ENCODE results near the gene SMG7. TPM values are rescaled to one million over a fixed set of nuclear protein-coding genes. Genes with fewer than 3 reads are reported as not detected.

SMG7 gene
- polyA plus RNA-seq, 10 donors, result 27.1 to 45.6 (median 36.8) TPM

- no peak for DNase-seq
Measured at GRCh38 chr1:183512450-183512849, 40.2 kb downstream of the SMG7 start.

GRCh38 chr1:183514235-183514634, 41.9 kb downstream of the SMG7 start:
- DNase-seq, result no peak

- peak in 1 of 3 donors; percentile 40 for DNase-seq
Measured at GRCh38 chr1:183515002-183515689, 42.8 kb downstream of the SMG7 start.

GRCh38 chr1:183516725-183517124, 44.4 kb downstream of the SMG7 start:
- no peak for DNase-seq

- DNase-seq, result no peak
Measured at GRCh38 chr1:183517401-183517800, 45.1 kb downstream of the SMG7 start.

- no peak for DNase-seq
Measured at GRCh38 chr1:183520379-183520778, 48.1 kb downstream of the SMG7 start.

- DNase-seq, result no peak
Measured at GRCh38 chr1:183522104-183522503, 49.8 kb downstream of the SMG7 start.

- DNase-seq, result no peak
Measured at GRCh38 chr1:183528577-183528976, 56.3 kb downstream of the SMG7 start.

- no peak for DNase-seq
Measured at GRCh38 chr1:183533617-183534174, 61.4 kb downstream of the SMG7 start.

- no peak for DNase-seq
Measured at GRCh38 chr1:183537405-183537804, 65.1 kb downstream of the SMG7 start.

GRCh38 chr1:183543619-183544204, 71.4 kb downstream of the SMG7 start:
- DNase-seq, result peak; percentile 45 to 75 (median 54)

- DNase-seq, result peak in 2 of 3 donors; percentile 13 to 16
Measured at GRCh38 chr1:183544598-183545297, 72.4 kb downstream of the SMG7 start.

- no peak for DNase-seq
Measured at GRCh38 chr1:183546427-183546826, 74.1 kb downstream of the SMG7 start.

- no peak for DNase-seq
Measured at GRCh38 chr1:183548116-183548515, 75.8 kb downstream of the SMG7 start.

GRCh38 chr1:183550915-183551314, 78.6 kb downstream of the SMG7 start:
- no peak for DNase-seq

- no peak for DNase-seq
Measured at GRCh38 chr1:183551924-183552323, 79.6 kb downstream of the SMG7 start.

- DNase-seq, result no peak
Measured at GRCh38 chr1:183552441-183552840, 80.1 kb downstream of the SMG7 start.

- DNase-seq, result no peak
Measured at GRCh38 chr1:183552891-183553290, 80.6 kb downstream of the SMG7 start.

- DNase-seq, result no peak
Measured at GRCh38 chr1:183553331-183553730, 81.0 kb downstream of the SMG7 start.

- DNase-seq, result no peak
Measured at GRCh38 chr1:183553764-183554163, 81.5 kb downstream of the SMG7 start.

GRCh38 chr1:183554577-183554976, 82.3 kb downstream of the SMG7 start:
- DNase-seq, result no peak

GRCh38 chr1:183559061-183559460, 86.8 kb downstream of the SMG7 start:
- DNase-seq, result no peak

GRCh38 chr1:183562701-183563100, 90.4 kb downstream of the SMG7 start:
- DNase-seq, result no peak
